HG03139 (cell line): ENCODE data around the gene ACAA1.
"Not testable (repeated sequence)": the region's sequence is repeated elsewhere in the genome, so short reads cannot be mapped to it uniquely, and the experiment has no call there.

Experiments
- ATAC-seq: cut with Tn5 transposase; IDR thresholded peaks from one replicate; pipeline ENCODE4 v1.9.1; 2021; ENCODE audit not compliant: unreplicated experiment

Gene ACAA1

GRCh38 chr3:38083871-38084333 lies 53.0 kb downstream of the ACAA1 start:
- no peak for ATAC-seq

GRCh38 chr3:38083254-38083653 lies 53.7 kb downstream of the ACAA1 start:
- ATAC-seq, result not testable (repeated sequence)

GRCh38 chr3:38082296-38082695 lies 54.6 kb downstream of the ACAA1 start:
- ATAC-seq, result not testable (repeated sequence)

- ATAC-seq, result not testable (repeated sequence)
Measured at GRCh38 chr3:38077073-38077472, 59.9 kb downstream of the ACAA1 start.
